OCI-LY7 (cell line): Measurements from ENCODE around the gene HMGB1.

Experiments
- CTCF ChIP-seq: fragments of 200-600 bp; sonication (generic); conservative IDR thresholded peaks from 2 replicates; pipeline ENCODE4 v1.5.1; 2014; ENCODE audit warnings: mild to moderate bottlenecking, antibody characterized with exemption, low read length, moderate library complexity, mixed read lengths
- EZH2phosphoT487 ChIP-seq: fragments of 200-600 bp; sonication (generic); IDR thresholded peaks from 2 replicates; pipeline ENCODE4 v1.6.1; 2018; ENCODE audit warnings: low read depth, borderline replicate concordance, mild to moderate bottlenecking, mixed run types, antibody characterized with exemption, low read length, moderate library complexity, mixed read lengths

GRCh38 chr13:30410705-30411125 is 55.0 kb downstream of the HMGB1 start:
- TF ChIP-seq CTCF (no peak), EZH2phosphoT487 (no peak)
